GM12865 (cell line): ENCODE data around the gene CEACAM4.
"Not testable (repeated sequence)": the region's sequence is repeated elsewhere in the genome, so short reads cannot be mapped to it uniquely, and the experiment has no call there.

Source experiments
- DNase-seq: peaks from one replicate; pipeline ENCODE4 v3.0.0; 2010; ENCODE audit warnings: low read depth
- H3K4me3 ChIP-seq: 2 replicates; pipeline ENCODE4 v1.5.1; 2011; ENCODE audit warnings: mild to moderate bottlenecking, low read depth, low read length, control low read depth
- CTCF ChIP-seq: IDR thresholded peaks from 2 replicates; pipeline ENCODE4 v1.5.1; 2011; ENCODE audit warnings: low read length, control low read depth, low read depth, inconsistent platforms; ENCODE audit not compliant: insufficient read depth; ENCODE audit errors: missing control alignments

Gene CEACAM4

GRCh38 chr19:41626877-41627276 lies at the start of gene CEACAM4:
Gene CEACAM4 (minus strand): TSS chr19:41627074. CDS start chr19:41626963, 111 bp downstream.
- H3K4me3 ChIP-seq = no peak within 1 kb of the TSS
- no peak for DNase-seq
- TF ChIP-seq CTCF = no peak

GRCh38 chr19:41671486-41671885 lies 44.6 kb upstream of the CEACAM4 start:
- TF ChIP-seq CTCF = no peak
- H3K4me3 ChIP-seq = no peak overlapping the region
- no peak for DNase-seq

GRCh38 chr19:41670755-41671154 lies 43.9 kb upstream of the CEACAM4 start:
- TF ChIP-seq CTCF = no peak

GRCh38 chr19:41668315-41668714 lies 41.4 kb upstream of the CEACAM4 start:
- H3K4me3 ChIP-seq = no peak overlapping the region
- no peak for TF ChIP-seq CTCF
- DNase-seq = no peak

More at GRCh38 chr19:41670755-41671154, 43.9 kb upstream of the CEACAM4 start:
- H3K4me3 ChIP-seq = no peak overlapping the region
- DNase-seq = no peak

GRCh38 chr19:41666075-41666474 lies 39.2 kb upstream of the CEACAM4 start:
- no peak for DNase-seq
- no peak overlapping the region for H3K4me3 ChIP-seq
- no peak for TF ChIP-seq CTCF

- H3K4me3 ChIP-seq = no peak overlapping the region
- DNase-seq = peak; percentile 52
Measured at GRCh38 chr19:41657157-41657556, 30.3 kb upstream of the CEACAM4 start.

GRCh38 chr19:41656756-41657155 lies 29.9 kb upstream of the CEACAM4 start:
- DNase-seq = peak; percentile 8
- H3K4me3 ChIP-seq = not testable (repeated sequence)

More at GRCh38 chr19:41657157-41657556, 30.3 kb upstream of the CEACAM4 start:
- no peak for TF ChIP-seq CTCF
